ENCODE measurements around the gene TARS2. TPM values are rescaled to one million over a fixed set of nuclear protein-coding genes. Genes with fewer than 3 reads are reported as not detected.

The TARS2 gene
- total RNA-seq, 1 donor from 2014 or later = 29.6 TPM

- H3K4me1 ChIP-seq = peaks cover 9% of the 10 kb centered on the region
- Mint-ChIP-seq H3K36me3 (no peaks in the 10 kb centered on the region), H3K27me3 (ENCODE audit: insufficient read depth, low read depth) (peaks cover 19% of the 10 kb centered on the region), H3K4me1 (peaks cover 19% of the 10 kb centered on the region), H3K27ac (no peak overlapping the region), H3K4me3 (no peak overlapping the region), H3K9me3 (no peaks in the 10 kb centered on the region)
- H3K36me3 ChIP-seq = no peaks in the 10 kb centered on the region
- DNase-seq (ENCODE audit: low spot score) = no peak
- H4K20me1 ChIP-seq (ENCODE audit: low read depth) = peaks cover 14% of the 10 kb centered on the region
- H3K9ac ChIP-seq = no peak overlapping the region
- TF ChIP-seq CTCF (IDR thresholded peaks at IDR 0.05) = no peak
- TF ChIP-seq EZH2 (IDR thresholded peaks at IDR 0.05) = no peak
- TF ChIP-seq EZH2phosphoT487 (IDR thresholded peaks at IDR 0.05) = no peak
- no peaks in the 10 kb centered on the region for H3K79me2 ChIP-seq (ENCODE audit: low read depth)
- H3F3A ChIP-seq (ENCODE audit: low read depth) = peaks cover 26% of the 10 kb centered on the region
- H3K27me3 ChIP-seq = peaks cover 41% of the 10 kb centered on the region
- H2AFZ ChIP-seq (replicated peaks) = no peak overlapping the region
- H3K4me2 ChIP-seq = no peak overlapping the region
- no peak overlapping the region for H3K27ac ChIP-seq
- no peaks in the 10 kb centered on the region for H3K9me3 ChIP-seq (ENCODE audit: low read depth)
- H3K4me3 ChIP-seq = no peak overlapping the region
Measured at GRCh38 chr1:150545486-150546032, 58.3 kb downstream of the TARS2 start.

- Histone ChIP-seq H3K4me2 (no peak overlapping the region), H3K36me3 (no peaks in the 10 kb centered on the region), H2AFZ (replicated peaks) (no peak overlapping the region), H3K9ac (no peak overlapping the region), H3K27me3 (peaks cover 48% of the 10 kb centered on the region), H3K9me3 (ENCODE audit: low read depth) (no peaks in the 10 kb centered on the region), H3K27ac (no peak overlapping the region), H3K79me2 (ENCODE audit: low read depth) (no peaks in the 10 kb centered on the region), H3F3A (ENCODE audit: low read depth) (peaks cover 33% of the 10 kb centered on the region), H4K20me1 (ENCODE audit: low read depth) (peaks cover 18% of the 10 kb centered on the region), H3K4me3 (no peak overlapping the region), H3K4me1 (peaks cover 9% of the 10 kb centered on the region)
- Mint-ChIP-seq H3K27ac (no peak overlapping the region), H3K9me3 (no peaks in the 10 kb centered on the region), H3K27me3 (ENCODE audit: insufficient read depth, low read depth) (peaks cover 22% of the 10 kb centered on the region), H3K4me1 (peaks cover 22% of the 10 kb centered on the region), H3K4me3 (no peak overlapping the region), H3K36me3 (no peaks in the 10 kb centered on the region)
- TF ChIP-seq CTCF (IDR thresholded peaks at IDR 0.05) (no peak), EZH2phosphoT487 (IDR thresholded peaks at IDR 0.05) (no peak), EZH2 (IDR thresholded peaks at IDR 0.05) (no peak)
- no peak for DNase-seq (ENCODE audit: low spot score)
Measured at GRCh38 chr1:150546294-150546937, 59.2 kb downstream of the TARS2 start.

- Mint-ChIP-seq H3K9me3 (no peaks in the 10 kb centered on the region), H3K27ac (no peak overlapping the region), H3K36me3 (no peaks in the 10 kb centered on the region), H3K27me3 (ENCODE audit: insufficient read depth, low read depth) (peaks cover 22% of the 10 kb centered on the region), H3K4me3 (peak overlapping the region; percentile 85), H3K4me1 (peaks cover 30% of the 10 kb centered on the region)
- H3F3A ChIP-seq (ENCODE audit: low read depth) = peaks cover 33% of the 10 kb centered on the region
- H3K4me2 ChIP-seq = peak overlapping the region; percentile 85
- TF ChIP-seq EZH2phosphoT487 (IDR thresholded peaks at IDR 0.05) (no peak), CTCF (IDR thresholded peaks at IDR 0.05) (no peak), EZH2 (IDR thresholded peaks at IDR 0.05) (no peak)
- peaks cover 18% of the 10 kb centered on the region for H3K4me1 ChIP-seq
- H3K9me3 ChIP-seq (ENCODE audit: low read depth) = no peaks in the 10 kb centered on the region
- H3K27ac ChIP-seq = no peak overlapping the region
- no peaks in the 10 kb centered on the region for H3K36me3 ChIP-seq
- H3K4me3 ChIP-seq = peak overlapping the region; percentile 65
- H2AFZ ChIP-seq (replicated peaks) = peak overlapping the region; percentile 92
- H3K27me3 ChIP-seq = peaks cover 48% of the 10 kb centered on the region
- no peaks in the 10 kb centered on the region for H3K79me2 ChIP-seq (ENCODE audit: low read depth)
- no peak overlapping the region for H3K9ac ChIP-seq
- peaks cover 18% of the 10 kb centered on the region for H4K20me1 ChIP-seq (ENCODE audit: low read depth)
- DNase-seq (ENCODE audit: low spot score) = no peak
Measured at GRCh38 chr1:150548324-150548631, 61.1 kb downstream of the TARS2 start.

Data from neural progenitor cell (in vitro differentiated cells).